Stimulated activated naive B cell treated with anti-CD40 and anti-IgM and Interleukin-4, amounts not matched to agents 10 μg/mL and 1 μg/mL and 100 μg/mL, for 72 hours (primary cell): ENCODE data around the gene BBS12.

Experiments used
- ATAC-seq, 2 donors: fragments of 150-1000 bp; cut with Tn5 transposase; replicated peaks; 2 replicates each; pipeline ENCODE4 v1.10.0; 2021; ENCODE audit warnings: moderate library complexity in 1 of 2
- DNase-seq: peaks from one replicate; pipeline ENCODE4 v3.0.0; 2021
- H3K27ac Mint-ChIP-seq: one replicate; pipeline ENCODE4 v1.8.0; 2022; ENCODE audit warnings: mild to moderate bottlenecking, mixed read lengths
- H3K27me3 Mint-ChIP-seq, 2 donors: one replicate each; pipeline ENCODE4 v1.8.0; 2022; ENCODE audit warnings: mixed read lengths in 2 of 2
- H3K36me3 Mint-ChIP-seq, 2 donors: one replicate each; pipeline ENCODE4 v1.8.0; 2022; ENCODE audit warnings: mixed read lengths in 2 of 2, mild to moderate bottlenecking in 1 of 2
- H3K4me1 Mint-ChIP-seq, 2 donors: one replicate each; pipeline ENCODE4 v1.8.0; 2022; ENCODE audit warnings: mixed read lengths in 2 of 2, mild to moderate bottlenecking in 1 of 2
- H3K4me3 Mint-ChIP-seq, 2 donors: one replicate each; pipeline ENCODE4 v1.8.0; 2022; ENCODE audit warnings: mild to moderate bottlenecking in 2 of 2, mixed read lengths in 2 of 2, moderate library complexity in 1 of 2
- H3K9me3 Mint-ChIP-seq, 2 donors: one replicate each; pipeline ENCODE4 v1.8.0; 2022; ENCODE audit warnings: mixed read lengths in 2 of 2, mild to moderate bottlenecking in 1 of 2

Gene BBS12

GRCh38 chr4:122732329-122733026 is at the start of gene BBS12:
Gene BBS12 (plus strand): TSS chr4:122732704. CDS start chr4:122741893, 9,189 bp downstream.
- DNase-seq (peak; percentile 100), ATAC-seq (peak; percentile 98 to 99)
- Mint-ChIP-seq H3K27me3 (no peaks in the 10 kb centered on the region), H3K4me3 (peak within 1 kb of the TSS; percentile 90 to 97), H3K27ac (peak within 1 kb of the TSS; percentile 95), H3K4me1 (peaks cover 3 to 10% of the 10 kb centered on the region in 2 donors), H3K36me3 (peaks cover 7 to 10% of the 10 kb centered on the region in 2 donors), H3K9me3 (peaks cover 0 to 4% of the 10 kb centered on the region in 2 donors)

GRCh38 chr4:122686691-122687090 is 45.8 kb upstream of the BBS12 start:
- peaks cover 11 to 18% of the 10 kb centered on the region in 2 donors for H3K27me3 Mint-ChIP-seq

GRCh38 chr4:122687531-122688061 is 44.9 kb upstream of the BBS12 start:
- DNase-seq (no peak), ATAC-seq (peak; percentile 39 to 48)
- Mint-ChIP-seq H3K27me3 (peaks cover 9 to 24% of the 10 kb centered on the region in 2 donors), H3K27ac (no peak overlapping the region), H3K36me3 (no peaks in the 10 kb centered on the region), H3K4me1 (peaks cover 0 to 9% of the 10 kb centered on the region in 2 donors), H3K4me3 (no peak overlapping the region), H3K9me3 (peaks cover 6 to 9% of the 10 kb centered on the region in 2 donors)

More at GRCh38 chr4:122686691-122687090, 45.8 kb upstream of the BBS12 start:
- Mint-ChIP-seq H3K9me3 (peaks cover 9 to 18% of the 10 kb centered on the region in 2 donors), H3K4me3 (no peak overlapping the region), H3K36me3 (no peaks in the 10 kb centered on the region), H3K27ac (no peak overlapping the region), H3K4me1 (peaks cover 0 to 9% of the 10 kb centered on the region in 2 donors)
- DNase-seq (no peak), ATAC-seq (no peak)

- Mint-ChIP-seq H3K27me3 (peaks cover 9 to 24% of the 10 kb centered on the region in 2 donors), H3K4me1 (peaks cover 0 to 9% of the 10 kb centered on the region in 2 donors), H3K36me3 (no peaks in the 10 kb centered on the region), H3K27ac (no peak overlapping the region), H3K4me3 (no peak overlapping the region), H3K9me3 (peaks cover 3% of the 10 kb centered on the region in 2 donors)
- DNase-seq (no peak), ATAC-seq (no peak)
These were observed 43.9 kb upstream of the BBS12 start for GRCh38 chr4:122688529-122689140.

- Mint-ChIP-seq H3K4me3 (no peak overlapping the region), H3K27ac (no peak overlapping the region), H3K4me1 (peaks cover 0 to 9% of the 10 kb centered on the region in 2 donors)
These were observed 42.5 kb upstream of the BBS12 start for GRCh38 chr4:122689972-122690371.

GRCh38 chr4:122691988-122692387 is 40.5 kb upstream of the BBS12 start:
- no peak overlapping the region for H3K27ac Mint-ChIP-seq
- peaks cover 9 to 46% of the 10 kb centered on the region in 2 donors for H3K27me3 Mint-ChIP-seq
- no peaks in the 10 kb centered on the region for H3K36me3 Mint-ChIP-seq
- H3K9me3 Mint-ChIP-seq: peaks cover 0 to 4% of the 10 kb centered on the region in 2 donors
- no peak overlapping the region for H3K4me3 Mint-ChIP-seq
- no peak for ATAC-seq
- no peak for DNase-seq
- peaks cover 0 to 9% of the 10 kb centered on the region in 2 donors for H3K4me1 Mint-ChIP-seq

More at GRCh38 chr4:122689972-122690371, 42.5 kb upstream of the BBS12 start:
- DNase-seq (no peak), ATAC-seq (no peak)
- H3K27me3 Mint-ChIP-seq: peaks cover 9 to 34% of the 10 kb centered on the region in 2 donors
- no peaks in the 10 kb centered on the region for H3K36me3 Mint-ChIP-seq
- H3K9me3 Mint-ChIP-seq: no peaks in the 10 kb centered on the region

- Mint-ChIP-seq H3K27me3 (peaks cover 9 to 40% of the 10 kb centered on the region in 2 donors), H3K9me3 (peaks cover 0 to 4% of the 10 kb centered on the region in 2 donors), H3K36me3 (no peaks in the 10 kb centered on the region), H3K4me3 (no peak overlapping the region), H3K27ac (no peak overlapping the region), H3K4me1 (peaks cover 0 to 2% of the 10 kb centered on the region in 2 donors)
- no peak for ATAC-seq
- no peak for DNase-seq
These were observed 39.6 kb upstream of the BBS12 start for GRCh38 chr4:122692641-122693520.

GRCh38 chr4:122695226-122695625 is 37.3 kb upstream of the BBS12 start:
- H3K36me3 Mint-ChIP-seq: no peaks in the 10 kb centered on the region
- H3K9me3 Mint-ChIP-seq: peaks cover 0 to 4% of the 10 kb centered on the region in 2 donors
- H3K4me3 Mint-ChIP-seq: no peak overlapping the region
- peaks cover 5 to 37% of the 10 kb centered on the region in 2 donors for H3K27me3 Mint-ChIP-seq
- no peaks in the 10 kb centered on the region for H3K4me1 Mint-ChIP-seq
- H3K27ac Mint-ChIP-seq: no peak overlapping the region
- ATAC-seq: no peak
- DNase-seq: no peak

GRCh38 chr4:122700178-122700725 is 32.3 kb upstream of the BBS12 start:
- Mint-ChIP-seq H3K4me3 (no peak overlapping the region), H3K27me3 (peaks cover 9 to 34% of the 10 kb centered on the region in 2 donors), H3K4me1 (no peaks in the 10 kb centered on the region), H3K36me3 (no peaks in the 10 kb centered on the region), H3K27ac (no peak overlapping the region), H3K9me3 (peaks cover 0 to 4% of the 10 kb centered on the region in 2 donors)
- DNase-seq (no peak), ATAC-seq (no peak)

- ATAC-seq (no peak), DNase-seq (no peak)
- H3K36me3 Mint-ChIP-seq: no peaks in the 10 kb centered on the region
- no peak overlapping the region for H3K27ac Mint-ChIP-seq
- H3K4me1 Mint-ChIP-seq: peaks cover 0 to 2% of the 10 kb centered on the region in 2 donors
- H3K4me3 Mint-ChIP-seq: no peak overlapping the region
- H3K9me3 Mint-ChIP-seq: no peaks in the 10 kb centered on the region
- peaks cover 9 to 31% of the 10 kb centered on the region in 2 donors for H3K27me3 Mint-ChIP-seq
These were observed 31.4 kb upstream of the BBS12 start for GRCh38 chr4:122701061-122701460.

GRCh38 chr4:122701965-122702364 is 30.5 kb upstream of the BBS12 start:
- Mint-ChIP-seq H3K36me3 (no peaks in the 10 kb centered on the region), H3K4me3 (no peak overlapping the region), H3K27ac (no peak overlapping the region), H3K4me1 (peaks cover 0 to 2% of the 10 kb centered on the region in 2 donors), H3K27me3 (peaks cover 9 to 30% of the 10 kb centered on the region in 2 donors), H3K9me3 (no peaks in the 10 kb centered on the region)
- no peak for ATAC-seq
- DNase-seq: no peak

GRCh38 chr4:122702939-122703338 is 29.6 kb upstream of the BBS12 start:
- peaks cover 0 to 2% of the 10 kb centered on the region in 2 donors for H3K4me1 Mint-ChIP-seq
- no peaks in the 10 kb centered on the region for H3K9me3 Mint-ChIP-seq
- H3K36me3 Mint-ChIP-seq: no peaks in the 10 kb centered on the region
- H3K27me3 Mint-ChIP-seq: peaks cover 12 to 36% of the 10 kb centered on the region in 2 donors
- DNase-seq: no peak
- H3K27ac Mint-ChIP-seq: no peak overlapping the region
- ATAC-seq: no peak
- no peak overlapping the region for H3K4me3 Mint-ChIP-seq

GRCh38 chr4:122703868-122704267 is 28.6 kb upstream of the BBS12 start:
- H3K9me3 Mint-ChIP-seq: no peaks in the 10 kb centered on the region
- no peak overlapping the region for H3K4me3 Mint-ChIP-seq
- no peak for ATAC-seq
- no peaks in the 10 kb centered on the region for H3K36me3 Mint-ChIP-seq
- no peak overlapping the region for H3K27ac Mint-ChIP-seq
- no peak for DNase-seq
- peaks cover 0 to 2% of the 10 kb centered on the region in 2 donors for H3K4me1 Mint-ChIP-seq
- H3K27me3 Mint-ChIP-seq: peaks cover 12 to 38% of the 10 kb centered on the region in 2 donors
